Measurements from ENCODE around the gene OBSCN. TPM values are rescaled to one million over a fixed set of nuclear protein-coding genes. Genes with fewer than 3 reads are reported as not detected.
A peak's percentile ranks its signal among the peaks of the same experiment; 100 is the strongest.

OBSCN gene
- total and polyA plus RNA-seq, 2 of the 13 experiments (the other 11 are each of a cell fraction or from before 2014, with no cell fraction given), result 0.20 TPM

DNA sequence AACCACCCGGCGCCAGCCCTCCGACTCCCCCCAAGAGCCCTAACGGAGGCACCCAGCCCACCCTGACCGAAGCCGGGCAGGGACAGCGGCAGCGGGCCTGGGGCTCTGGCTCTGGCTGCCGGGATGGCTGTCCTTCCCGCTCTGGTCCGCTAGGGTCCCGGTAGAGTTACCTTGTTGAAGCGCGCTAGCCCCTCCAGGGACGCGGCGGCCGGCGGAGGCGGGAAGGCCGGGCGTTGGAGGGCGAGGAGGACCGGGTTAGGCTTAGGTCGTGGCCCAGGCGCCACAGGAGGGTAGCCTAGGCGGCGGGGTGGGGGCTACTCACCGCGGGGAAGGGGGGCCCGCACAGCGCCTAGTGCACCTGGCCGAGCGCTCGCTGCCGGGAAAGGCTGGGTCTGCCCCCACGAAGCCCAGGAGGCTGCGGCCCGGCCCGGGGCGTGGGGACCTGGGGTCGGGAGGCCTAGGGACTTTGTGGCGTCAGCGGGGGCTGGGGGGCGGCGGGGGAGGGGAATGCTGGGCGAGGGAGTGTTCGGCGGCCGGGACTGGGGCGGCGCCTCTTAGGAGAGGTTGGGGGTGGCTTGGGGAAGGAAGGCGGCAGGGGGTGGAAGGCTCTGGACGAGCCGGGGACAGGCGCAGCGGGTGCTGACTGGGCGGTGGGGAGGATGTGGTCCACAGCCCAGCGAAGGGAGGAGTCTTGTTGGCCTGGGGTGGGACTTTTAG is 208.5 kb downstream of the OBSCN start, which contains the start of gene TRIM17 (continued):
- TF ChIP-seq, protein P1, sequence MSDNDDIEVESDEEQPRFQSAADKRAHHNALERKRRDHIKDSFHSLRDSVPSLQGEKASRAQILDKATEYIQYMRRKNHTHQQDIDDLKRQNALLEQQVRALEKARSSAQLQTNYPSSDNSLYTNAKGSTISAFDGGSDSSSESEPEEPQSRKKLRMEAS (IDR thresholded peaks at IDR 0.05), result peak; percentile 60; the same call in 1 of the 2 replicates
- TF ChIP-seq ZZZ3 (CRISPR knock-in tag; IDR thresholded peaks at IDR 0.05; ENCODE audit: borderline replicate concordance), result no peak
- no peak for TF ChIP-seq NFE2 (CRISPR knock-in tag; IDR thresholded peaks at IDR 0.05)
- peak; percentile 69 for TF ChIP-seq ZFX (CRISPR knock-in tag; IDR thresholded peaks at IDR 0.05; ENCODE audit: low read depth)
- TF ChIP-seq, protein P2, sequence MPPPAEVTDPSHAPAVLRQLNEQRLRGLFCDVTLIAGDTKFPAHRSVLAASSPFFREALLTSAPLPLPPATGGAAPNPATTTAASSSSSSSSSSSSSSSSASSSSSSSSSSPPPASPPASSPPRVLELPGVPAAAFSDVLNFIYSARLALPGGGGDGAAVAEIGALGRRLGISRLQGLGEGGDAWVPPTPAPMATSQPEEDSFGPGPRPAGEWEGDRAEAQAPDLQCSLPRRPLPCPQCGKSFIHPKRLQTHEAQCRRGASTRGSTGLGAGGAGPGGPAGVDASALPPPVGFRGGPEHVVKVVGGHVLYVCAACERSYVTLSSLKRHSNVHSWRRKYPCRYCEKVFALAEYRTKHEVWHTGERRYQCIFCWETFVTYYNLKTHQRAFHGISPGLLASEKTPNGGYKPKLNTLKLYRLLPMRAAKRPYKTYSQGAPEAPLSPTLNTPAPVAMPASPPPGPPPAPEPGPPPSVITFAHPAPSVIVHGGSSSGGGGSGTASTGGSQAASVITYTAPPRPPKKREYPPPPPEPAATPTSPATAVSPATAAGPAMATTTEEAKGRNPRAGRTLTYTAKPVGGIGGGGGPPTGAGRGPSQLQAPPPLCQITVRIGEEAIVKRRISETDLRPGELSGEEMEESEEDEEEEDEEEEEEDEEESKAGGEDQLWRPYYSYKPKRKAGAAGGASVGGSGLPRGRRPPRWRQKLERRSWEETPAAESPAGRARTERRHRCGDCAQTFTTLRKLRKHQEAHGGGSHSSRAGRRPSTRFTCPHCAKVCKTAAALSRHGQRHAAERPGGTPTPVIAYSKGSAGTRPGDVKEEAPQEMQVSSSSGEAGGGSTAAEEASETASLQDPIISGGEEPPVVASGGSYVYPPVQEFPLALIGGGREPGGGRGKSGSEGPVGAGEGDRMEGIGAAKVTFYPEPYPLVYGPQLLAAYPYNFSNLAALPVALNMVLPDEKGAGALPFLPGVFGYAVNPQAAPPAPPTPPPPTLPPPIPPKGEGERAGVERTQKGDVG (CRISPR knock-in tag; IDR thresholded peaks at IDR 0.05; ENCODE audit: borderline replicate concordance), result no peak
- TF ChIP-seq, protein P3, sequence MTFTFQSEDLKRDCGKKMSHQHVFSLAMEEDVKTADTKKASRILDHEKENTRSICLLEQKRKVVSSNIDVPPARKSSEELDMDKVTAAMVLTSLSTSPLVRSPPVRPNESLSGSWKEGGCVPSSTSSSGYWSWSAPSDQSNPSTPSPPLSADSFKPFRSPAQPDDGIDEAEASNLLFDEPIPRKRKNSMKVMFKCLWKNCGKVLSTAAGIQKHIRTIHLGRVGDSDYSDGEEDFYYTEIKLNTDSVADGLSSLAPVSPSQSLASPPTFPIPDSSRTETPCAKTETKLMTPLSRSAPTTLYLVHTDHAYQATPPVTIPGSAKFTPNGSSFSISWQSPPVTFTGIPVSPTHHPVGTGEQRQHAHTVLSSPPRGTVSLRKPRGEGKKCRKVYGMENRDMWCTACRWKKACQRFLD (CRISPR knock-in tag; IDR thresholded peaks at IDR 0.05; ENCODE audit: borderline replicate concordance), result no peak
- no peak for TF ChIP-seq ZNF562 (CRISPR knock-in tag; IDR thresholded peaks at IDR 0.05; ENCODE audit: borderline replicate concordance)
- no peak for TF ChIP-seq ZNF678 (CRISPR knock-in tag; IDR thresholded peaks at IDR 0.05)
- TF ChIP-seq ZNF205 (CRISPR knock-in tag; IDR thresholded peaks at IDR 0.05), result no peak
- no peak for TF ChIP-seq ZNF749 (CRISPR knock-in tag; IDR thresholded peaks at IDR 0.05; ENCODE audit: borderline replicate concordance)
- TF ChIP-seq ZNF7 (CRISPR knock-in tag; IDR thresholded peaks at IDR 0.05), result no peak
- no peak for TF ChIP-seq ZNF577 (CRISPR knock-in tag; IDR thresholded peaks at IDR 0.05; ENCODE audit: borderline replicate concordance, low read depth)
- no peak for TF ChIP-seq SP2 (CRISPR knock-in tag; IDR thresholded peaks at IDR 0.05)
- 0 out of 2 replicates have a peak, but pooled peaks have one; percentile 19 for TF ChIP-seq NR2C2 (CRISPR knock-in tag; IDR thresholded peaks at IDR 0.05; ENCODE audit: borderline replicate concordance)
- TF ChIP-seq ZNF543 (CRISPR knock-in tag; IDR thresholded peaks at IDR 0.05), result no peak
- no peak for TF ChIP-seq ZMYM3 (CRISPR knock-in tag; IDR thresholded peaks at IDR 0.05)
- TF ChIP-seq TAF15 (IDR thresholded peaks at IDR 0.05; ENCODE audit: low read depth, low read length, poor library complexity, severe bottlenecking), result no peak
- no peak for TF ChIP-seq MAZ (IDR thresholded peaks at IDR 0.05; ENCODE audit: borderline replicate concordance, low read depth, low read length)
- 0 out of 2 replicates have a peak, but pooled peaks have one; percentile 62 for TF ChIP-seq MAZ (CRISPR knock-in tag; IDR thresholded peaks at IDR 0.05; ENCODE audit: low read depth)
- no peak for TF ChIP-seq ZNF30 (CRISPR knock-in tag; IDR thresholded peaks at IDR 0.05)
- peak; percentile 50 for TF ChIP-seq HNRNPLL (IDR thresholded peaks at IDR 0.05; ENCODE audit: low read depth, low read length, poor library complexity, severe bottlenecking)
- no peak for TF ChIP-seq RAD51 (IDR thresholded peaks at IDR 0.05; ENCODE audit: borderline replicate concordance)
- no peak for TF ChIP-seq ZNF430 (CRISPR knock-in tag; IDR thresholded peaks at IDR 0.05)
- TF ChIP-seq KDM5B (CRISPR knock-in tag; IDR thresholded peaks at IDR 0.05; ENCODE audit: borderline replicate concordance), result no peak
- no peak for TF ChIP-seq ZSCAN31 (CRISPR knock-in tag; IDR thresholded peaks at IDR 0.05; ENCODE audit: low read depth)
- TF ChIP-seq DNMT3B (CRISPR knock-in tag; conservative IDR thresholded peaks at IDR 0.05), result no peak
- TF ChIP-seq MED8 (CRISPR knock-in tag; IDR thresholded peaks at IDR 0.05; ENCODE audit: insufficient replicate concordance), result no peak
